Stimulated activated effector memory CD8-positive, alpha-beta T cell treated with anti-CD3 and anti-CD28 coated beads, Interleukin-12 subunit alpha, Interleukin-12 subunit beta, amount 100 ng/mL, for 72 hours (primary cell): ENCODE results near the gene MARK2.

Experiments
- ATAC-seq: fragments of 150-1000 bp; cut with Tn5 transposase; 2 replicates; pipeline ENCODE4 v1.10.0; 2021
- DNase-seq, 2 donors: peaks; one replicate each; pipeline ENCODE4 v3.0.0; 2021 to 2022; ENCODE audit warnings: low spot score in 2 of 2
- H3K27ac Mint-ChIP-seq: one replicate; pipeline ENCODE4 v1.8.0; 2022; ENCODE audit warnings: mild to moderate bottlenecking, mixed read lengths
- H3K36me3 Mint-ChIP-seq: one replicate; pipeline ENCODE4 v1.8.0; 2022; ENCODE audit warnings: mild to moderate bottlenecking, mixed read lengths
- H3K4me1 Mint-ChIP-seq: one replicate; pipeline ENCODE4 v1.8.0; 2022; ENCODE audit warnings: mixed read lengths
- H3K4me3 Mint-ChIP-seq: one replicate; pipeline ENCODE4 v1.8.0; 2022; ENCODE audit warnings: mild to moderate bottlenecking, mixed read lengths
- H3K9me3 Mint-ChIP-seq: one replicate; pipeline ENCODE4 v1.8.0; 2022; ENCODE audit warnings: mixed read lengths

Gene MARK2

DNA sequence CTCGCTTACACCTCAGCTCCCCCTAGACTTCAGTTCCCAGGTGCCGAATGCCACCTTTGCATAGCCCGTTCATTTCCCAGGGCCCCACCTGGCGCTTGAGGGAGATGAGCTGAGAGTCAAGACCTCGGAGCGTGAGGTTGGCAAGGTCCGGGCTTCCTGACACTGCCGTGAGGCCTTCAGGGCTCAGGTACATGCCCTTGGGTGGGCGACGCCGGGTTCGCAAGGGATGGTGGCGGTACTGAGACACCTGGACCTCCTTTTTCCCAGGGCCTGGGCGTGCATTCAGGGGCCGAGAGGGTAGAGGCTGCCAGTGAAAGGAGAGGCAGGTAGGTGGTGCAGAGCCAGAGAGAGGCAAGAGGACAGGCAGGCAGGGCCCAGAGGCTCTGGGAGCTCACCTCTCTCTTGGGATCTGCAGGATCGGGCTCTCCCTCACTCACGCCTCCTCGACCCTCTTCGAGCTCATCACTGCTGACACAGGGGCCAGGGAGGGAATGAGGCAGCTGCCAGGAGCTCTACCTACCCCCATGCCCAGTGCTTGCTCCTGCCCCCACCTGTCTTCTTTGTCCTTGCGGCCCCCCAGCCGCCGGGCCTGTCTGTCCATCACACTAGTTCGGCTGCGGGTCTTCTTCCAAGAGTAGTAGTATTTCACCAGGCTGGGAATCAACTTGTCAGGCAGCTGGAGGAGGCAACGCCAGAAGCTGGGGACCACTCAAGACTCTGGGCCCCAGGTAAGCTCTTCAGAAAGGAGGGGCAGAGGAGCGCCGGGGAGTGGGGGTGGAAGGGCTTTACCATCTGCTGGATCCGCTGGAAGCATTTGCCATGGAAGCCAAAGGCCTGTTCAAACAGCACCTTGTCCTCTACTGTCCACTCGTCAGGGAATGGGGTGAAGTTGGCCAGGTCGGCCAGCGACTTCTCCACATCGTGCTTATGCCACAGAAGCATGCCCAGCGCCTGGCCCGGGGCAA, 75.2 kb downstream of the MARK2 start:
- Mint-ChIP-seq H3K4me1 (peaks cover 17% of the 10 kb centered on the region), H3K36me3 (peaks cover 22% of the 10 kb centered on the region), H3K4me3 (no peak overlapping the region), H3K9me3 (no peaks in the 10 kb centered on the region), H3K27ac (no peak overlapping the region)
- DNase-seq (no peak), ATAC-seq (no peak)

DNA sequence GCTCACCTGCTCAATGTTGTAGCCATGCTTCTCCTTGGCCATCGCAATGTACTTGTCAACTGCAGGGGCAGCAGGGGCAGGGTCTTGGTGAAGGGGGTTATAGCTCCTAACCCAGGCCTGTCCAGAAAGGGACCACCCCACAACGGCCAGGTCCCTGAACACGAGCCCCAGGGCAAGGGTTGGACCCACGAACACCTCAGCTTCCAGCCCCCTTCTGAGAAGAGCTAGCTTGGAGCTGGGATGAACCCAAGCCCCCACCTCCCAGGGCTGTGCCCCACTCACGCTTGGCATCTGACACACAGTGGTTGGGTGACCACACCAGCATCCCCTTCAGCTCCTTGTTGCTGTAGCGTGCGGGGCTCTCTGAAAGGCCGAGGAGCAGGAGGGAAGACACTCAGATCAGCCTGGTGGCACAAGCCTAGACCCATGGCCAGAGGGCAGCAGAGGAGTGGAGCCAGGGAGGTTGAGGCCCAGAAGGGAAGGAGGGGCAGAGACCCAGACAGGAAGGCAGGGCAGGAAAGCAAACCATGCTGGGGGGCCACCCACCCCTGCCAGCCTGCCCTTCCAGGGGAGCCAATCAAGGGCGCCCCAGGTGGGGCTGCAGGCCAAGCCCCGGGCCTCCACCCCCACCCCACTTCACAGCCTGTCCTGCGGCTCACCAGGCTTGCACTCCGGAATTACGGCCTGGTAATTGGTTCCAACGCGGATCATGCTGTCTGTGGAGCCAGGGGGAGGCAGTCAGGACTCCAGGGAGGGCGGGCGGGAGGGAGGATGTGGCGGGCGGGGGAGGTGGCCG, 76.2 kb downstream of the MARK2 start:
- no peak for ATAC-seq
- DNase-seq = no peak
- H3K9me3 Mint-ChIP-seq = no peaks in the 10 kb centered on the region
- peak overlapping the region; percentile 63 for H3K27ac Mint-ChIP-seq
- H3K4me1 Mint-ChIP-seq = peaks cover 17% of the 10 kb centered on the region
- H3K4me3 Mint-ChIP-seq = no peak overlapping the region
- H3K36me3 Mint-ChIP-seq = peaks cover 14% of the 10 kb centered on the region

- no peaks in the 10 kb centered on the region for H3K9me3 Mint-ChIP-seq
- ATAC-seq (peak; percentile 36), DNase-seq (no peak)
- H3K27ac Mint-ChIP-seq = no peak overlapping the region
- peaks cover 17% of the 10 kb centered on the region for H3K4me1 Mint-ChIP-seq
- H3K4me3 Mint-ChIP-seq = peak overlapping the region; percentile 75
- H3K36me3 Mint-ChIP-seq = peaks cover 4% of the 10 kb centered on the region
These were observed 77.3 kb downstream of the MARK2 start for GRCh38 chr11:63915961-63916836.

GRCh38 chr11:63916837-63917691, 78.2 kb downstream of the MARK2 start, which contains the start of gene RCOR2:
Gene RCOR2 (minus strand): TSS chr11:63917164. CDS start chr11:63916456, 708 bp downstream.
- peak within 1 kb of the TSS; percentile 75 for H3K4me3 Mint-ChIP-seq
- H3K27ac Mint-ChIP-seq = no peak within 1 kb of the TSS
- ATAC-seq (peak; percentile 73), DNase-seq (peak; percentile 40 to 74)
- H3K4me1 Mint-ChIP-seq = peaks cover 17% of the 10 kb centered on the region
- no peaks in the 10 kb centered on the region for H3K9me3 Mint-ChIP-seq
- peaks cover 4% of the 10 kb centered on the region for H3K36me3 Mint-ChIP-seq

DNA sequence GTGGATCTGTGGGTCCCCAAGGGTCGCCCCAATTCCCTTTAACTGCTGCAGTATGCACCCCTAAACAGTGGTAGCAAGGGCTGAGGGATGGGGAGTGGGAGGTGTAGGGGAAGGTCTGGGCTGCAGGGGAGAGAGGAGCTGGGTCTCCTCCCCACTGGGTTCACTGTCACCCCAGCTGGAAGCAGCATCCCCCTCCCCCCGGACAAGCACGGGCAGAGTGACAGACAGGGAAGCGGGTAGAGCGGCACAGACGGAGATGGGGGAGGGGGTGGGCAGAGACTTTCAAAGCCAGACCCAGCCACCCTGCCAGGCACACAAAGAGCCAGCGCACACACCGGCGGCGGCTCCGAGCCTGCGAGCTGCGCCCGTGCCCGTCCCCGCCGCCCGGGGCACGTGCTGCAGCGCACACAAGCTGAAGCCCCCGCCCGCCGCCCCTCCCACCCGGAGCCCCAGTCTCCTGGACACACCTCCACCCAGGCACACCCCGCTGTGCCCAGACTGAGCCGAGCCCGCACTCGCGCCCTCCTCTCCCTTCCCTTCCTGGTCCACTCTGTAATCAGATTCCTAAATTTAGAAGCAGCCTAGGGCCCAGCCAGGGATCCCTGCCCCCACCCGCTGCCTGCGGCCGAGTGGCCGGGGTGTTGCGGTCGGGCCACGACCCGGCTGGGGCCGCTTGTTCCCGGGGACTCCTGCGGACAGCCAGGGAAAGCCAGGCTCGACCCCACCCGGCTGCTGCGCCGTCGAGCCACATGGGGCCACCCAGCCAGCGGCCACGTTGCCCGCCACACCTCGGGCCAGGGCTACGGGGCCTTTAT, 79.0 kb downstream of the MARK2 start:
- ATAC-seq (peak; percentile 17), DNase-seq (no peak)
- peak overlapping the region; percentile 75 for H3K4me3 Mint-ChIP-seq
- no peaks in the 10 kb centered on the region for H3K9me3 Mint-ChIP-seq
- H3K36me3 Mint-ChIP-seq = peaks cover 4% of the 10 kb centered on the region
- peaks cover 17% of the 10 kb centered on the region for H3K4me1 Mint-ChIP-seq
- H3K27ac Mint-ChIP-seq = no peak overlapping the region

DNA sequence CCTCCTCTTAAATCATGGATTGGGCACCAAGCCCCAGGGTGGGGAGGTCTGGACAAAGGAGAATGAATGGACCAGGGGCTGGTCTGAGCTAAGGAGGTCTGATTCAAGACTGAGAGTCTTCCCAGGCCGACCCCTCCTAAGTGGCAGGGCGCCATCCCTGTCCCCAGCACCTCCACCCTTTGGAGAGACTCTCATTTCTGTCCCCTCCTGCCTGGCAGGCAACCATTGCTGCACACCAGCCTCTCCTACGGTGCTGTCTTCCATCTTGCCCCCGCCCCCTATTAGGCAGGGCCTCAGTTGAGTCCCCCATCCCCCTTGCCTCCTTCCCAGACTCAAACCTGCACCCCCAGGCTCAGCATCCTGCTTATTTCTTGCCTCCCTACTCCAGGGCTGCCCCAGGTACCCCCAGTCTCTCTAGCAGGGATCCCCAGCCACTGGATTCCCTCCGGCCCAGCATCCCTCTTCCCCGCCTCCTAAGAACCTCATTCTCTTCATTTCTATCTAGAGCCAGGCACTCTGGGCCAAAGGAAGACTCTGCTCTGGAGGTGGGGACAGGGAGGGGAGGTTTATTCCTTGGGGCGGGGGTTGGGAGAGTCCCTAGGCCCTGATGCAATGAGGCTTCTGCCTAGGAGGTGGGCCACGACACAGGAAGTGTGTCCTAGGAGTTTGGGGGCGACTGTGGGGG, 79.7 kb downstream of the MARK2 start:
- H3K4me3 Mint-ChIP-seq = peak overlapping the region; percentile 75
- H3K36me3 Mint-ChIP-seq = peaks cover 4% of the 10 kb centered on the region
- peak overlapping the region; percentile 63 for H3K27ac Mint-ChIP-seq
- peaks cover 17% of the 10 kb centered on the region for H3K4me1 Mint-ChIP-seq
- no peaks in the 10 kb centered on the region for H3K9me3 Mint-ChIP-seq
- DNase-seq = no peak
- ATAC-seq = no peak

- peaks cover 17% of the 10 kb centered on the region for H3K4me1 Mint-ChIP-seq
- ATAC-seq = peak; percentile 1
- H3K27ac Mint-ChIP-seq = no peak overlapping the region
- peak overlapping the region; percentile 75 for H3K4me3 Mint-ChIP-seq
- no peaks in the 10 kb centered on the region for H3K36me3 Mint-ChIP-seq
- H3K9me3 Mint-ChIP-seq = no peaks in the 10 kb centered on the region
- no peak for DNase-seq
These were observed 80.6 kb downstream of the MARK2 start for GRCh38 chr11:63919267-63920125.

DNA sequence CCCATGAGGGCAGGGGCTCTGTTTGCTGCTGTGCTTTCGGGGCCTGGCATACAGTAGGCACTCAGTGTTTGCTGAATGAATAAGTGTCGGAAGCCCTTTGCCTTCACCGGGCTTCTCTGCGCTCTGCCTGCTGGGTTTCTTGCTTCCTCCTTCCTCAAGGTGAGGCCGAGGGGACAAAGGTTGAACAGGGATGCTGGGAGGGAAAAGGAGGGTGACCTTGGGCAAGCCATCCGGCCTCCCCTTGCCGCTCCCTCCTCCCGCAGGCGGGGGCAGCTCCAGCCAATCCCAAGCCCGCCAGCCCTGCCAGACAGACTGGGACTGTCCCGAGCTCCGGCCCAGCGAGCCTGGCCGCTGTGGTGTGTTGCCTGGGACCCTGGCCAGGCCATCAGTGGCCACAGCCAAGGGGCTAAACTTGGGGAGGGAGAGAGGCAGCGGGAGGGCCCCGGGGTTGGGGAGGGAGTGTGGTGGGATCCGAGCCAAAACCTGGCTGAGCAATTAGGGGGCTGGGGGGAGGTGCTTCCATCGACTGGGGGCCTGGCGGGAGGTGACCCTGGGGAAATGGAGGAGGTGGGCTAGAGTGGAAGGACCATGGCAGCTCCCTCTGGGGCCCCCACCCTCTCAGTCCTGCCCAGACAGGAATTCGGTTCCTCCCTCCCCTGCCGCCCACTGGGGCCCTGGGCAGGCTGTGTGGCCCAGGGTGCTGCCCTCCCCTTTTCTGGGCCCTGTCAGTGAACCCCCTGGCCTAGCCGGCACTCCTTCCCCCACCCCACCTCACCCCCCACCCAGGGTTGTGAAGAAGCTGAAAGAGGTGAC, 81.4 kb downstream of the MARK2 start:
- DNase-seq (no peak), ATAC-seq (no peak)
- Mint-ChIP-seq H3K27ac (no peak overlapping the region), H3K36me3 (no peaks in the 10 kb centered on the region), H3K4me1 (peaks cover 17% of the 10 kb centered on the region), H3K9me3 (no peaks in the 10 kb centered on the region), H3K4me3 (no peak overlapping the region)

GRCh38 chr11:63920939-63921417, 82.1 kb downstream of the MARK2 start:
- DNase-seq (peak in 1 of 2 donors; percentile 29), ATAC-seq (no peak)
- no peak overlapping the region for H3K27ac Mint-ChIP-seq
- H3K4me1 Mint-ChIP-seq = peaks cover 17% of the 10 kb centered on the region
- H3K9me3 Mint-ChIP-seq = no peaks in the 10 kb centered on the region
- no peak overlapping the region for H3K4me3 Mint-ChIP-seq
- H3K36me3 Mint-ChIP-seq = no peaks in the 10 kb centered on the region

DNA sequence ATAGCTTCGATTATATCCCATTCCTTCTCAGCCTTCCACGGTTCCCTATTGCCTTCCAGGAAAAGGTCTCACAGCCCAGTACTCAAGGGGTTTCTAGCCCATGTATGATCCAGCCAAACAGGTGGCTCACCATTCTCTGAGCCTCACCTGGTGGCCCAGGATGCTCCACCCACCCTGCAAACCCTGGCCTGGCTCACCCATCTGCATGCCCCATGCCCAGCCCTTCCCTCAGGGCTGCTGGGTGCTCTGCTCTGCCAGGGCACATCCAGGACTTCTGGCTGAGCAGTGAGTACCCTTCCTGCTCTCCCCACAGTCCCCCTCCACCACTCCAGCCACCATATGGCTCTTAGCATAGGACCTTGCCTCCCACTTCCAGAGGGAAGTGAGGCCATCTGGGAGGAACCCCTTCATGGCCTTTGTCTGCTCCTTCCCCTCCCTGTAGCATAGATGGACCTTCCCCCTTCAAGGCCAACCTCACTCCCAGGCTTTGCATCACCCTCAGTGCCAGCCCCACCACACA, 83.8 kb downstream of the MARK2 start:
- H3K4me1 Mint-ChIP-seq = peaks cover 9% of the 10 kb centered on the region
- peak overlapping the region; percentile 60 for H3K27ac Mint-ChIP-seq
- H3K9me3 Mint-ChIP-seq = no peaks in the 10 kb centered on the region
- no peak overlapping the region for H3K4me3 Mint-ChIP-seq
- ATAC-seq (no peak), DNase-seq (no peak)
- H3K36me3 Mint-ChIP-seq = no peaks in the 10 kb centered on the region

- H3K4me3 Mint-ChIP-seq = no peak overlapping the region
- H3K9me3 Mint-ChIP-seq = no peaks in the 10 kb centered on the region
- no peak overlapping the region for H3K27ac Mint-ChIP-seq
- ATAC-seq = no peak
- no peaks in the 10 kb centered on the region for H3K36me3 Mint-ChIP-seq
- DNase-seq = no peak
- H3K4me1 Mint-ChIP-seq = peaks cover 7% of the 10 kb centered on the region
These were observed 84.4 kb downstream of the MARK2 start for GRCh38 chr11:63923319-63923718.
